ENCODE data around the gene WTAP.
"Not testable (repeated sequence)": the region's sequence is repeated elsewhere in the genome, so short reads cannot be mapped to it uniquely, and the experiment has no call there.

Gene WTAP

GRCh38 chr6:159693894-159694545 lies 33.3 kb upstream of the WTAP start:
- DNase-seq = peak; percentile 15

GRCh38 chr6:159695984-159696383 lies 31.3 kb upstream of the WTAP start:
- no peak for DNase-seq

GRCh38 chr6:159700970-159701369 lies 26.3 kb upstream of the WTAP start:
- DNase-seq = no peak

- DNase-seq = no peak
These were observed 25.8 kb upstream of the WTAP start for GRCh38 chr6:159701413-159701999.

- DNase-seq = not testable (repeated sequence)
These were observed 16.7 kb upstream of the WTAP start for GRCh38 chr6:159710603-159711002.

GRCh38 chr6:159712389-159712788 lies 14.9 kb upstream of the WTAP start:
- DNase-seq = not testable (repeated sequence)

GRCh38 chr6:159713984-159714383 lies 13.3 kb upstream of the WTAP start:
- no peak for DNase-seq

- DNase-seq = no peak
These were observed 12.9 kb upstream of the WTAP start for GRCh38 chr6:159714404-159714803.

GRCh38 chr6:159715166-159715565 lies 12.1 kb upstream of the WTAP start:
- DNase-seq = no peak

GRCh38 chr6:159715605-159716004 lies 11.7 kb upstream of the WTAP start:
- DNase-seq = no peak

- DNase-seq = no peak
These were observed 10.8 kb upstream of the WTAP start for GRCh38 chr6:159716247-159717096.

- no peak for DNase-seq
These were observed 8.7 kb upstream of the WTAP start for GRCh38 chr6:159718634-159719033.

GRCh38 chr6:159719287-159719686 lies 8.0 kb upstream of the WTAP start:
- DNase-seq = no peak

GRCh38 chr6:159720708-159721107 lies 6.6 kb upstream of the WTAP start:
- peak; percentile 30 for DNase-seq

- DNase-seq = not testable (repeated sequence)
These were observed 5.3 kb upstream of the WTAP start for GRCh38 chr6:159721981-159722380.

- DNase-seq = no peak
These were observed 4.7 kb upstream of the WTAP start for GRCh38 chr6:159722655-159723054.

GRCh38 chr6:159723259-159723658 lies 4.0 kb upstream of the WTAP start:
- no peak for DNase-seq

GRCh38 chr6:159724778-159725177 lies 2.5 kb upstream of the WTAP start:
- no peak for DNase-seq

GRCh38 chr6:159725208-159725607 lies 2.1 kb upstream of the WTAP start:
- DNase-seq = not testable (repeated sequence)

GRCh38 chr6:159726255-159726917 lies 920 bp upstream of the WTAP start:
- no peak for DNase-seq

GRCh38 chr6:159727717-159728445 lies 575 bp downstream of the WTAP start:
- no peak for DNase-seq

GRCh38 chr6:159728531-159728964 lies 1.2 kb downstream of the WTAP start:
- DNase-seq = no peak
